D341Med (cell line): Measurements from ENCODE around the gene DAPK2.

Experiments
- DNase-seq: peaks from one replicate; pipeline ENCODE4 v3.0.0; 2012; ENCODE audit warnings: low spot score

The DAPK2 gene

GRCh38 chr15:63861946-63862517 is 184.3 kb downstream of the DAPK2 start:
- no peak for DNase-seq

DNA sequence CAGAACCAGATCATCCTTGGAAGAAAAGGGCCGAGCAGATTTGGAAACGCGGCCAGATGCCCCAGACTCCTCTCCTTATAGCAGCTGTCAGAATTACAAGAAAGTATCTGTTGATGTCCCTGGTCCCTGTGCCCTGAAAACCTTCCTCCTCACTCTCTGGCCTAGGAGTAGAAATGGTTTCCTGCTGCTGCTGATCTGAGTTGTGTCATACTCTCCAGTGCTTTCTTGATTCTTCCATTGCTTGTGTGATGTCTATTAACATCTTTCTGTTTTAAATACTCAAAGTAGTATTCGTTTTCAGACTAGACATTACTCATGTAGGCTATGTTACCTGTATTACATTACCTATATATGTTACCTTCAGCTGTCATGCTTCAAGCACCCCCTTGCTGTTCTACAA is 185.7 kb downstream of the DAPK2 start:
- DNase-seq = no peak

- no peak for DNase-seq
Measured at GRCh38 chr15:63860155-63860554, 186.1 kb downstream of the DAPK2 start.

DNA sequence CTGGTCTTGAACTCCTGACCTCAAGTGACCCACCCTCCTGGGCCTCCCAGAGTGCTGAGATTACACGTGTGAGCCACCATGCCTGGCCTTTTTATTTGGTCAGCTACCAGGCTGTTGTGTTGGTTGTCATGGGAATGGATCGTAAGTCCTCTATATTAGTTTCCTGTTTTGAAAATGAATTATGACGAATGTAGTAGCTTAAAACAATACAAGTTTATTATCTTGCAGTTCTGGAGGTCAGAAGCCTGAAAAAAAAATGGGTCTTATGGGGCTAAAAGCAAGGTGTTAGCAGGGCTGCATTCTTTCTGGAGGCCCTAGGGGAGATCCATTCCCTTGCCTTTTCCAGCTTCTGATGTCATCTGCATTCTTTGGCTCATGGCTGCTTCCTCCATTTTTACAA is 187.4 kb downstream of the DAPK2 start:
- no peak for DNase-seq

GRCh38 chr15:63858448-63858847 is 187.8 kb downstream of the DAPK2 start:
- DNase-seq = no peak

DNA sequence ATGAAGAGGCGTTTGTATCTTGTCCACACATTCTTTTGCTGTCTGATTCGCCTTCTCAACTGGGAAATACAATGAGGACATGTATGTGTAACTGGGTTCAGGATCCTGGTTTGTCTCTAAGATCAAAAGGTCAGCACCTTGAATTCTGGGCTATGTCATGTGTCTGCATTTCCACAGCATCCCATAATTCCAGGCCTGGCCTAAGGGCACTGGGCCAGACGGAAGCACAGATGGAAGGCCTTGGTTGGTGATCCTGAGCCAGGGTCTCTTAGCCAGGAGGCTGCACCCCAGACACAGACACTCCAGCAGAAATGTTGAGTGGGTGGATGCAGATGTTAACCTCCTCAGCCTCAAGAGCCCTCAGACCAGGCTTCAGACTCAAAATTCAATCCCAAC is 188.8 kb downstream of the DAPK2 start:
- DNase-seq = no peak
